Stimulated activated naive B cell treated with anti-CD40 and anti-IgM and Interleukin-4, amounts not matched to agents 10 μg/mL and 1 μg/mL and 100 μg/mL, for 72 hours (primary cell): ENCODE results near the gene DCAF4.

Source experiments
- ATAC-seq, 2 donors: fragments of 150-1000 bp; cut with Tn5 transposase; replicated peaks; 2 replicates each; pipeline ENCODE4 v1.10.0; 2021; ENCODE audit warnings: moderate library complexity in 1 of 2
- DNase-seq: peaks from one replicate; pipeline ENCODE4 v3.0.0; 2021
- H3K27ac Mint-ChIP-seq: one replicate; pipeline ENCODE4 v1.8.0; 2022; ENCODE audit warnings: mild to moderate bottlenecking, mixed read lengths
- H3K27me3 Mint-ChIP-seq, 2 donors: one replicate each; pipeline ENCODE4 v1.8.0; 2022; ENCODE audit warnings: mixed read lengths in 2 of 2
- H3K36me3 Mint-ChIP-seq, 2 donors: one replicate each; pipeline ENCODE4 v1.8.0; 2022; ENCODE audit warnings: mixed read lengths in 2 of 2, mild to moderate bottlenecking in 1 of 2
- H3K4me1 Mint-ChIP-seq, 2 donors: one replicate each; pipeline ENCODE4 v1.8.0; 2022; ENCODE audit warnings: mixed read lengths in 2 of 2, mild to moderate bottlenecking in 1 of 2
- H3K4me3 Mint-ChIP-seq, 2 donors: one replicate each; pipeline ENCODE4 v1.8.0; 2022; ENCODE audit warnings: mild to moderate bottlenecking in 2 of 2, mixed read lengths in 2 of 2, moderate library complexity in 1 of 2
- H3K9me3 Mint-ChIP-seq, 2 donors: one replicate each; pipeline ENCODE4 v1.8.0; 2022; ENCODE audit warnings: mixed read lengths in 2 of 2, mild to moderate bottlenecking in 1 of 2

DCAF4 gene

GRCh38 chr14:72926292-72927028 lies at the start of gene DCAF4:
Gene DCAF4, plus strand, starts transcription at chr14:72926464. Its CDS starts 11,515 bp downstream, at chr14:72937979.
- peak within 1 kb of the TSS; percentile 99 for H3K27ac Mint-ChIP-seq
- DNase-seq (peak; percentile 96), ATAC-seq (peak; percentile 94 to 98)
- no peaks in the 10 kb centered on the region for H3K27me3 Mint-ChIP-seq
- H3K9me3 Mint-ChIP-seq, result no peaks in the 10 kb centered on the region
- H3K4me3 Mint-ChIP-seq, result peak within 1 kb of the TSS; percentile 97
- H3K4me1 Mint-ChIP-seq, result peaks cover 9% of the 10 kb centered on the region in 2 donors
- H3K36me3 Mint-ChIP-seq, result peaks cover 0 to 9% of the 10 kb centered on the region in 2 donors

GRCh38 chr14:72876710-72877063 lies 49.6 kb upstream of the DCAF4 start:
- DNase-seq, result no peak
- no peak overlapping the region for H3K4me3 Mint-ChIP-seq
- H3K36me3 Mint-ChIP-seq, result peaks cover 6 to 10% of the 10 kb centered on the region in 2 donors
- peaks cover 0 to 8% of the 10 kb centered on the region in 2 donors for H3K9me3 Mint-ChIP-seq
- peaks cover 22 to 42% of the 10 kb centered on the region in 2 donors for H3K4me1 Mint-ChIP-seq
- H3K27me3 Mint-ChIP-seq, result no peaks in the 10 kb centered on the region
- ATAC-seq, result no peak
- H3K27ac Mint-ChIP-seq, result peak overlapping the region; percentile 78

- DNase-seq, result no peak
- Mint-ChIP-seq H3K4me3 (no peak overlapping the region), H3K36me3 (peaks cover 4 to 6% of the 10 kb centered on the region in 2 donors), H3K27ac (no peak overlapping the region), H3K27me3 (no peaks in the 10 kb centered on the region), H3K9me3 (peaks cover 0 to 7% of the 10 kb centered on the region in 2 donors), H3K4me1 (peaks cover 24 to 48% of the 10 kb centered on the region in 2 donors)
- no peak for ATAC-seq
These were observed 47.5 kb upstream of the DCAF4 start for GRCh38 chr14:72878746-72879145.

- peaks cover 0 to 6% of the 10 kb centered on the region in 2 donors for H3K9me3 Mint-ChIP-seq
These were observed 46.8 kb upstream of the DCAF4 start for GRCh38 chr14:72879431-72879830.

GRCh38 chr14:72880164-72880563 lies 46.1 kb upstream of the DCAF4 start:
- H3K4me3 Mint-ChIP-seq, result no peak overlapping the region
- peaks cover 24 to 47% of the 10 kb centered on the region in 2 donors for H3K4me1 Mint-ChIP-seq
- ATAC-seq, result peak in 1 of 2 donors; percentile 5
- DNase-seq, result no peak
- H3K9me3 Mint-ChIP-seq, result no peaks in the 10 kb centered on the region
- no peak overlapping the region for H3K27ac Mint-ChIP-seq
- H3K36me3 Mint-ChIP-seq, result no peaks in the 10 kb centered on the region
- H3K27me3 Mint-ChIP-seq, result no peaks in the 10 kb centered on the region

More at GRCh38 chr14:72879431-72879830, 46.8 kb upstream of the DCAF4 start:
- no peaks in the 10 kb centered on the region for H3K27me3 Mint-ChIP-seq
- ATAC-seq (no peak), DNase-seq (no peak)
- peaks cover 4 to 5% of the 10 kb centered on the region in 2 donors for H3K36me3 Mint-ChIP-seq
- H3K4me1 Mint-ChIP-seq, result peaks cover 28 to 53% of the 10 kb centered on the region in 2 donors
- H3K27ac Mint-ChIP-seq, result peak overlapping the region; percentile 37
- no peak overlapping the region for H3K4me3 Mint-ChIP-seq

GRCh38 chr14:72880820-72881219 lies 45.4 kb upstream of the DCAF4 start:
- Mint-ChIP-seq H3K27ac (peak overlapping the region; percentile 14), H3K9me3 (no peaks in the 10 kb centered on the region), H3K4me3 (no peak overlapping the region), H3K36me3 (peaks cover 0 to 3% of the 10 kb centered on the region in 2 donors), H3K4me1 (peaks cover 22 to 42% of the 10 kb centered on the region in 2 donors), H3K27me3 (no peaks in the 10 kb centered on the region)
- ATAC-seq, result peak; percentile 77 to 78
- DNase-seq, result no peak

GRCh38 chr14:72881543-72881942 lies 44.7 kb upstream of the DCAF4 start:
- no peaks in the 10 kb centered on the region for H3K27me3 Mint-ChIP-seq
- H3K9me3 Mint-ChIP-seq, result no peaks in the 10 kb centered on the region
- H3K4me3 Mint-ChIP-seq, result no peak overlapping the region
- peaks cover 20 to 35% of the 10 kb centered on the region in 2 donors for H3K4me1 Mint-ChIP-seq
- peaks cover 1 to 6% of the 10 kb centered on the region in 2 donors for H3K36me3 Mint-ChIP-seq
- no peak overlapping the region for H3K27ac Mint-ChIP-seq
- DNase-seq, result no peak
- no peak for ATAC-seq

GRCh38 chr14:72882047-72882446 lies 44.2 kb upstream of the DCAF4 start:
- DNase-seq (no peak), ATAC-seq (no peak)
- H3K36me3 Mint-ChIP-seq, result peaks cover 2 to 8% of the 10 kb centered on the region in 2 donors
- no peaks in the 10 kb centered on the region for H3K27me3 Mint-ChIP-seq
- no peak overlapping the region for H3K4me3 Mint-ChIP-seq
- peaks cover 19 to 30% of the 10 kb centered on the region in 2 donors for H3K4me1 Mint-ChIP-seq
- no peak overlapping the region for H3K27ac Mint-ChIP-seq
- H3K9me3 Mint-ChIP-seq, result peaks cover under 1 to 2% of the 10 kb centered on the region in 2 donors

GRCh38 chr14:72882463-72882862 lies 43.8 kb upstream of the DCAF4 start:
- Mint-ChIP-seq H3K27me3 (no peaks in the 10 kb centered on the region), H3K4me3 (no peak overlapping the region), H3K9me3 (peaks cover 2 to 4% of the 10 kb centered on the region in 2 donors), H3K36me3 (peaks cover 3 to 10% of the 10 kb centered on the region in 2 donors), H3K4me1 (peaks cover 21 to 28% of the 10 kb centered on the region in 2 donors), H3K27ac (no peak overlapping the region)
- ATAC-seq, result no peak
- no peak for DNase-seq

GRCh38 chr14:72883109-72883508 lies 43.2 kb upstream of the DCAF4 start:
- peaks cover 2 to 4% of the 10 kb centered on the region in 2 donors for H3K9me3 Mint-ChIP-seq
- peaks cover 3 to 10% of the 10 kb centered on the region in 2 donors for H3K36me3 Mint-ChIP-seq
- peaks cover 22 to 32% of the 10 kb centered on the region in 2 donors for H3K4me1 Mint-ChIP-seq
- no peak overlapping the region for H3K4me3 Mint-ChIP-seq
- ATAC-seq (no peak), DNase-seq (no peak)
- no peaks in the 10 kb centered on the region for H3K27me3 Mint-ChIP-seq
- no peak overlapping the region for H3K27ac Mint-ChIP-seq

GRCh38 chr14:72883961-72884360 lies 42.3 kb upstream of the DCAF4 start:
- Mint-ChIP-seq H3K4me3 (no peak overlapping the region), H3K27ac (no peak overlapping the region), H3K9me3 (peaks cover 2 to 4% of the 10 kb centered on the region in 2 donors), H3K27me3 (no peaks in the 10 kb centered on the region), H3K36me3 (peaks cover 3 to 10% of the 10 kb centered on the region in 2 donors), H3K4me1 (peaks cover 26 to 37% of the 10 kb centered on the region in 2 donors)
- ATAC-seq, result peak; percentile 79 to 83
- no peak for DNase-seq

- no peaks in the 10 kb centered on the region for H3K27me3 Mint-ChIP-seq
- H3K27ac Mint-ChIP-seq, result no peak overlapping the region
- DNase-seq (no peak), ATAC-seq (no peak)
- peaks cover 26 to 37% of the 10 kb centered on the region in 2 donors for H3K4me1 Mint-ChIP-seq
- peaks cover 2 to 4% of the 10 kb centered on the region in 2 donors for H3K9me3 Mint-ChIP-seq
- H3K36me3 Mint-ChIP-seq, result peaks cover 3 to 10% of the 10 kb centered on the region in 2 donors
- H3K4me3 Mint-ChIP-seq, result no peak overlapping the region
These were observed 41.9 kb upstream of the DCAF4 start for GRCh38 chr14:72884386-72884785.

- H3K4me3 Mint-ChIP-seq, result no peak overlapping the region
- H3K9me3 Mint-ChIP-seq, result peaks cover 2 to 4% of the 10 kb centered on the region in 2 donors
- ATAC-seq, result no peak
- peaks cover 19 to 43% of the 10 kb centered on the region in 2 donors for H3K4me1 Mint-ChIP-seq
- DNase-seq, result no peak
- H3K27ac Mint-ChIP-seq, result no peak overlapping the region
- peaks cover 3 to 10% of the 10 kb centered on the region in 2 donors for H3K36me3 Mint-ChIP-seq
- no peaks in the 10 kb centered on the region for H3K27me3 Mint-ChIP-seq
These were observed 38.8 kb upstream of the DCAF4 start for GRCh38 chr14:72887514-72887913.

- Mint-ChIP-seq H3K4me3 (no peak overlapping the region), H3K36me3 (peaks cover 3 to 10% of the 10 kb centered on the region in 2 donors), H3K27ac (peak overlapping the region; percentile 7), H3K9me3 (peaks cover 2 to 4% of the 10 kb centered on the region in 2 donors), H3K4me1 (peaks cover 20 to 48% of the 10 kb centered on the region in 2 donors), H3K27me3 (no peaks in the 10 kb centered on the region)
- no peak for DNase-seq
- ATAC-seq, result no peak
These were observed 38.1 kb upstream of the DCAF4 start for GRCh38 chr14:72888192-72888591.

GRCh38 chr14:72888636-72889201 lies 37.5 kb upstream of the DCAF4 start:
- Mint-ChIP-seq H3K9me3 (peaks cover 2 to 4% of the 10 kb centered on the region in 2 donors), H3K4me1 (peaks cover 20 to 43% of the 10 kb centered on the region in 2 donors), H3K27me3 (no peaks in the 10 kb centered on the region), H3K36me3 (peaks cover 3 to 10% of the 10 kb centered on the region in 2 donors), H3K4me3 (no peak overlapping the region), H3K27ac (no peak overlapping the region)
- DNase-seq (no peak), ATAC-seq (no peak)
